PC-3 (cell line): Measurements from ENCODE around the gene APOL4. TPM values are rescaled to one million over a fixed set of nuclear protein-coding genes. Genes with fewer than 3 reads are reported as not detected.

Experiments
- ATAC-seq: fragments of 200-7000 bp; cut with Tn5 transposase; 2 replicates; pipeline ENCODE4 v1.9.1; 2020; ENCODE audit warnings: mild to moderate bottlenecking, moderate library complexity
- BruUV-seq: library from RNA; stranded (reverse); fragments of 400-500 nt; replicated peaks from 2 replicates; lab custom pipeline; 2021; lab: Mats Ljungman, UMichigan
- CTCF ChIA-PET: fragments of 300-600 bp; sonication (Branson Sonifier 250); formaldehyde crosslinking; loops from one replicate; lab custom pipeline; 2022; ENCODE audit warnings: antibody characterized with exemption; lab: Charles Lee
- POLR2A ChIA-PET: fragments of 300-600 bp; sonication (Branson Sonifier 250); formaldehyde crosslinking; loops from one replicate; lab custom pipeline; 2022; ENCODE audit warnings: antibody characterized with exemption; ENCODE audit not compliant: unreplicated experiment; lab: Charles Lee
- DNase-seq: peaks from one replicate; pipeline ENCODE4 v3.0.0-alpha.2; 2015
- H2AFZ ChIP-seq: fragments of 300-600 bp; sonication (generic); 2 replicates; pipeline ENCODE4 v1.6.0; 2016; ENCODE audit warnings: antibody characterized with exemption, low read length
- H3F3A ChIP-seq: fragments of 300-600 bp; sonication (generic); one replicate; pipeline ENCODE4 v1.6.0; 2017; ENCODE audit warnings: antibody characterized with exemption, low read length, control low read depth, mild to moderate bottlenecking; ENCODE audit not compliant: unreplicated experiment
- H3K27ac ChIP-seq: fragments of 300-600 bp; sonication (generic); 2 replicates; pipeline ENCODE4 v1.5.1; 2016; ENCODE audit warnings: mild to moderate bottlenecking, low read length
- H3K27me3 ChIP-seq: fragments of 300-600 bp; sonication (generic); 2 replicates; pipeline ENCODE4 v1.6.1; 2016; ENCODE audit warnings: low read length, mixed read lengths
- H3K36me3 ChIP-seq: fragments of 300-600 bp; sonication (generic); 2 replicates; pipeline ENCODE4 v1.6.1; 2016; ENCODE audit warnings: low read depth, mixed run types, low read length, mixed read lengths
- H3K4me1 ChIP-seq: fragments of 300-600 bp; sonication (generic); 2 replicates; pipeline ENCODE4 v1.5.1; 2016; ENCODE audit warnings: low read length; ENCODE audit not compliant: insufficient read depth
- H3K4me2 ChIP-seq: fragments of 300-600 bp; sonication (generic); 2 replicates; pipeline ENCODE4 v1.6.0; 2016; ENCODE audit warnings: low read length
- H3K4me3 ChIP-seq: fragments of 300-600 bp; sonication (generic); 2 replicates; pipeline ENCODE4 v1.5.1; 2016; ENCODE audit warnings: mild to moderate bottlenecking, low read length, mixed read lengths
- H3K79me2 ChIP-seq: fragments of 300-600 bp; sonication (generic); 2 replicates; pipeline ENCODE4 v1.6.1; 2017; ENCODE audit warnings: low read length, mixed read lengths
- H3K9ac ChIP-seq: fragments of 300-600 bp; sonication (generic); 2 replicates; pipeline ENCODE4 v1.6.0; 2016; ENCODE audit warnings: mild to moderate bottlenecking, low read length
- H3K9me2 ChIP-seq: fragments of 300-600 bp; sonication (generic); replicated peaks from 2 replicates; pipeline ENCODE4 v1.6.1; 2016; ENCODE audit warnings: mixed run types, low read length, mixed read lengths
- H3K9me3 ChIP-seq: fragments of 300-600 bp; sonication (generic); 2 replicates; pipeline ENCODE4 v1.6.1; 2016; ENCODE audit warnings: low read length, mixed read lengths
- H4K20me1 ChIP-seq: fragments of 300-600 bp; sonication (generic); 2 replicates; pipeline ENCODE4 v1.6.1; 2016; ENCODE audit warnings: low read length, mixed read lengths
- EZH2 ChIP-seq: fragments of 300-600 bp; sonication (generic); IDR thresholded peaks from one replicate; pipeline ENCODE4 v1.6.1; 2017; ENCODE audit warnings: antibody characterized with exemption, mild to moderate bottlenecking, low read length; ENCODE audit not compliant: unreplicated experiment
- EZH2phosphoT487 ChIP-seq: fragments of 300-600 bp; sonication (generic); IDR thresholded peaks from 2 replicates; pipeline ENCODE4 v1.6.1; 2018; ENCODE audit warnings: mild to moderate bottlenecking, antibody characterized with exemption, low read length, borderline replicate concordance
- intact Hi-C: fragments of 100-400 bp; cut with micrococcal nuclease; formaldehyde crosslinking; loops from 2 replicates; pipeline ENCODE4 v1.9.0; 2023
- total RNA-seq: library from RNA; depleted of rRNA; stranded (reverse); fragments of >200 nt; gene quantifications from 2 replicates; pipeline ENCODE4 v1.2.3, GENCODE V29; 2014
- TF ChIP-seq, protein P1 (sequence below): fragments of 300-600 bp; sonication (generic); conservative IDR thresholded peaks from 2 replicates; pipeline ENCODE4 v1.5.1; 2017; ENCODE audit warnings: antibody characterized with exemption, low read depth, mild to moderate bottlenecking, low read length

APOL4 gene
- total RNA-seq, 1 experiment from 2014 or later: 0.04 TPM

DNA sequence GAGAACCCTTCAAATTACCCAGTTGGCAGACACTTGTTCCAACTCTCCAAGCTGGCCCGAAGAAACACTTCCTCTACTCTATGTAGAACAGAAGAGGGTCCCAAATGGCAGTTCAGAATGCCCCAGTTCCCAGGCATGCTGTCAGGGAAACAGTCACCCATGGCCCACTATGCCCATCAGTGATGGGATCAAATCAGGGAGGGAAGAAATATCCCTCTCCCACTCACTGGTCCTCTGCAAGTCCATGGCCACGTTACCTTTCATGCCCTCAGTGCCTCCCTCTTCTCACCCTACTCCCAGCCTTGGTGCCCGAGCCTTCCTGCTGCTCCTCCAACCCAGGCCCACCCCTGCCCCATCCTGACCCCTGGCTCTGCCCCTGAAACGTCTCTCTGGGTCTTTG is 57.7 kb downstream of the APOL4 start:
- CTCF ChIA-PET: no interaction called here
- ATAC-seq: no peak
- intact Hi-C loops: no loop called here

DNA sequence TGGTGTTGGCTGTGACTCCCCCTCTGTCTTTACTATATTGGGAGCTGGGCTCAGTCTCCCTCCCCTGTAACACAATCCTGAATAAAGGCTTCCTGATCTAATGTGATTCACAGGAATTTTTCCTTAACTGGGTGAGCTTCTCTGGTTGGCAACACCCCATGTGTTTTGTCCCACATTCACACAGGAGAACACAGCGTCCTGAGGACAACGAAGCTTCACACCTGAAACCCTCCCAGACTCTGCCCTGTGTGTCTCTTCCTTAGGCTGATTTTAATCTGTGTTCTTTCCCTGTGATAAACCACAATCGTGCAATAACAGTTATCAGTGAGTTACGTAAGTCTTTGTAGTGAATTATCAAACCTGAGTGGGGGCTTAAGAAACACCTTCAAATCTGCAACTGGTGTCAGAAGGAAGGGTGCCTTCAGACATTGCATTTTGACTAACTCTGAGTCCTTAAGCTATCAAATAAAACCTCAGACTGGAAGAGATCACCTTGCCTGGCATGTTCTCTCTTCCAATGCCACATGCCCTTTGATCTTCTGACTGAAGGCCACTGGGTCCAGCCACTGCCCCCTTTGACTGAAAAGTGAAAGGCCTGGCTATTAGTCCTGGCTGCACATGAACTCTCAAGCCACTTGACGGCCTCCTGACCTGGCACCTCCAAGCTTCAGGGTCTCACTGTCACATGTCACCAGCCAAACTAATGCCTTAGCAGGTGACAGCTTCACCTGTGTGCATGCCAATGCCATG is 58.4 kb downstream of the APOL4 start:
- H3K79me2 ChIP-seq: no peaks in the 10 kb centered on the region
- no TSS peak for BruUV-seq
- DNase-seq (no peak), ATAC-seq (no peak)
- H3K27me3 ChIP-seq: no peaks in the 10 kb centered on the region
- H3K9me3 ChIP-seq: no peaks in the 10 kb centered on the region
- ChIA-PET POLR2A (no interaction called here), CTCF (no interaction called here)
- H3K4me1 ChIP-seq: no peaks in the 10 kb centered on the region
- no peak overlapping the region for H3K9ac ChIP-seq
- no peak overlapping the region for H3K27ac ChIP-seq
- H4K20me1 ChIP-seq: no peaks in the 10 kb centered on the region
- H3K36me3 ChIP-seq: no peaks in the 10 kb centered on the region
- no peak overlapping the region for H3K4me2 ChIP-seq
- no peaks in the 10 kb centered on the region for H3F3A ChIP-seq
- TF ChIP-seq, protein P1, sequence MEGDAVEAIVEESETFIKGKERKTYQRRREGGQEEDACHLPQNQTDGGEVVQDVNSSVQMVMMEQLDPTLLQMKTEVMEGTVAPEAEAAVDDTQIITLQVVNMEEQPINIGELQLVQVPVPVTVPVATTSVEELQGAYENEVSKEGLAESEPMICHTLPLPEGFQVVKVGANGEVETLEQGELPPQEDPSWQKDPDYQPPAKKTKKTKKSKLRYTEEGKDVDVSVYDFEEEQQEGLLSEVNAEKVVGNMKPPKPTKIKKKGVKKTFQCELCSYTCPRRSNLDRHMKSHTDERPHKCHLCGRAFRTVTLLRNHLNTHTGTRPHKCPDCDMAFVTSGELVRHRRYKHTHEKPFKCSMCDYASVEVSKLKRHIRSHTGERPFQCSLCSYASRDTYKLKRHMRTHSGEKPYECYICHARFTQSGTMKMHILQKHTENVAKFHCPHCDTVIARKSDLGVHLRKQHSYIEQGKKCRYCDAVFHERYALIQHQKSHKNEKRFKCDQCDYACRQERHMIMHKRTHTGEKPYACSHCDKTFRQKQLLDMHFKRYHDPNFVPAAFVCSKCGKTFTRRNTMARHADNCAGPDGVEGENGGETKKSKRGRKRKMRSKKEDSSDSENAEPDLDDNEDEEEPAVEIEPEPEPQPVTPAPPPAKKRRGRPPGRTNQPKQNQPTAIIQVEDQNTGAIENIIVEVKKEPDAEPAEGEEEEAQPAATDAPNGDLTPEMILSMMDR: no peak
- TF ChIP-seq EZH2phosphoT487 (no peak), EZH2 (no peak)
- no peak overlapping the region for H3K4me3 ChIP-seq
- H2AFZ ChIP-seq: no peak overlapping the region
- intact Hi-C loops: no loop called here
- no peaks in the 10 kb centered on the region for H3K9me2 ChIP-seq

More for the DNA sequence above, 57.7 kb downstream of the APOL4 start:
- Histone ChIP-seq H4K20me1 (no peaks in the 10 kb centered on the region), H3F3A (no peaks in the 10 kb centered on the region), H2AFZ (no peak overlapping the region), H3K9me2 (no peaks in the 10 kb centered on the region), H3K36me3 (no peaks in the 10 kb centered on the region), H3K27ac (no peak overlapping the region), H3K4me1 (no peaks in the 10 kb centered on the region), H3K79me2 (no peaks in the 10 kb centered on the region), H3K4me2 (no peak overlapping the region), H3K27me3 (no peaks in the 10 kb centered on the region), H3K4me3 (no peak overlapping the region), H3K9me3 (no peaks in the 10 kb centered on the region), H3K9ac (no peak overlapping the region)
- POLR2A ChIA-PET: no interaction called here
- BruUV-seq: no TSS peak
- TF ChIP-seq EZH2phosphoT487 (no peak), EZH2 (no peak)
- TF ChIP-seq, protein P1: no peak
- no peak for DNase-seq

DNA sequence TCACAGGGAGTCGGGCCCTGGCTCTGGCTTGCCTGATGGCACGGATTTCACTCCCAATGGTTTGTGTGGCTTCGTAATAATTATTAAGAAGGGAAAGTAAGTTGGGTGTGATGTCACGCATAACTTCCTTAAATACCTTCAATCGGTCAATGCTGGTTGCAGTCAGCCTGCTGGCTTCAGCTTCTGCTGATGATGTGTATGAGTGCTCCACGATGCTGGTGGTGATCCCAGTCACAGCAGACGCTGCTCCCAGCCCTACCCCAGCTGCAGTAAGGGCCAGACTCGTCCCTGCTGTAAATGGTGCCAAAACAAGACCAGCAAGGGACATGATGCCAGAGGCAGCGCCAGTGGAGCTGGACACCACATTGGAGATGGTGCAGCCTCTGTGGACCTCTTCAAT is 60.1 kb downstream of the APOL4 start:
- Histone ChIP-seq H3F3A (no peaks in the 10 kb centered on the region), H3K4me2 (no peak overlapping the region), H3K27ac (no peak overlapping the region), H3K27me3 (no peaks in the 10 kb centered on the region), H3K9ac (no peak overlapping the region), H3K36me3 (no peaks in the 10 kb centered on the region), H2AFZ (no peak overlapping the region), H3K9me3 (no peaks in the 10 kb centered on the region), H3K4me3 (no peak overlapping the region), H3K9me2 (no peaks in the 10 kb centered on the region), H3K4me1 (no peaks in the 10 kb centered on the region), H3K79me2 (no peaks in the 10 kb centered on the region), H4K20me1 (no peaks in the 10 kb centered on the region)
- BruUV-seq: no TSS peak
- DNase-seq (no peak), ATAC-seq (no peak)
- intact Hi-C loops: no loop called here
- CTCF ChIA-PET: no interaction called here
- POLR2A ChIA-PET: interaction anchor here (0.6 kb wide), 1 partner anchor 8 kb away, joined by 3 read pairs; no protein-coding TSS in a partner anchor
- TF ChIP-seq, protein P1: no peak
- TF ChIP-seq EZH2phosphoT487 (no peak), EZH2 (no peak)
